ENCODE measurements around the gene ZNF24.

Gene ZNF24

GRCh38 chr18:35326695-35327387 is 17.4 kb downstream of the ZNF24 start:
- no peak overlapping the region for H3K4me3 ChIP-seq (ENCODE audit: low read depth, low read length)
- no peaks in the 10 kb centered on the region for H3K9me3 ChIP-seq (ENCODE audit: severe bottlenecking)
- peaks cover 1% of the 10 kb centered on the region; the same call in 1 of the 2 replicates for H3K36me3 ChIP-seq
- DNase-seq: no peak
- no peak overlapping the region for H3K27ac ChIP-seq
- H3K27me3 ChIP-seq (ENCODE audit: insufficient read depth, low read depth, severe bottlenecking): no peaks in the 10 kb centered on the region
- TF ChIP-seq, protein P1, sequence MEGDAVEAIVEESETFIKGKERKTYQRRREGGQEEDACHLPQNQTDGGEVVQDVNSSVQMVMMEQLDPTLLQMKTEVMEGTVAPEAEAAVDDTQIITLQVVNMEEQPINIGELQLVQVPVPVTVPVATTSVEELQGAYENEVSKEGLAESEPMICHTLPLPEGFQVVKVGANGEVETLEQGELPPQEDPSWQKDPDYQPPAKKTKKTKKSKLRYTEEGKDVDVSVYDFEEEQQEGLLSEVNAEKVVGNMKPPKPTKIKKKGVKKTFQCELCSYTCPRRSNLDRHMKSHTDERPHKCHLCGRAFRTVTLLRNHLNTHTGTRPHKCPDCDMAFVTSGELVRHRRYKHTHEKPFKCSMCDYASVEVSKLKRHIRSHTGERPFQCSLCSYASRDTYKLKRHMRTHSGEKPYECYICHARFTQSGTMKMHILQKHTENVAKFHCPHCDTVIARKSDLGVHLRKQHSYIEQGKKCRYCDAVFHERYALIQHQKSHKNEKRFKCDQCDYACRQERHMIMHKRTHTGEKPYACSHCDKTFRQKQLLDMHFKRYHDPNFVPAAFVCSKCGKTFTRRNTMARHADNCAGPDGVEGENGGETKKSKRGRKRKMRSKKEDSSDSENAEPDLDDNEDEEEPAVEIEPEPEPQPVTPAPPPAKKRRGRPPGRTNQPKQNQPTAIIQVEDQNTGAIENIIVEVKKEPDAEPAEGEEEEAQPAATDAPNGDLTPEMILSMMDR (IDR thresholded peaks at IDR 0.05; ENCODE audit: low read depth, low read length): no peak

DNA sequence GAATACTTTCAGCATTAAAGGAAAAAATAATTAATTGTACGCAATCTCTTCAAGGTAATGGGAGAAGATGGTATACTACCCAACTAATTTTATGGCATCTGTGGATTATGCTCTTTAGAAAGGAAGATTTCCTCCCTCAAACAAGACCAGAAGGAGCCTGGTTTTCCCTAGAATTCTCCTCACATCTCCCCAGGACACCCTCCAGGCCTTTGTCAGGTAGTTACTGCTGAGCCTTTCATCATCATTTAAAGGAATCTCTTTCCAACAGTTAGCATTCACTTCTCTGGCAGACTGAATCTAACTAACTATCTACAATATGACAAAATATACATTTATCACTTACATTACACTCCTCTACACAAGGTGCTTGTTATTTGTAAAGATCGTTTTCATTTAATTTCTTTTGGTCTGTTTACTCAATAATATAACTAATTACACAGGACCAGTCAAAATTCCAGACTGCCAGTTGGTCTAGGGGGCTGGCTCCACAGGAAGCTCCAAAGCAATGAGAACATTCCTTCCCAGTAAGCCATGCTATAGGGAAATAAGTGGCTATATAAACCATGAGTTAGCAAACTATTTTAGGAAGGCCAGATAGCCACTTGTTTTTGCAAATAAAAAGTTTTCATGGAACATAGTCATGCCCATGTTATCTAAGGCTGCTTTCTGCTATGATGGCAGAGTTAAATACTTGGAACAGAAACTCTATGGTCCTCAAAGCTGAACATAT is 19.1 kb downstream of the ZNF24 start:
- no peak for DNase-seq
- Histone ChIP-seq H3K27me3 (ENCODE audit: insufficient read depth, low read depth, severe bottlenecking) (no peaks in the 10 kb centered on the region), H3K36me3 (no peaks in the 10 kb centered on the region), H3K9me3 (ENCODE audit: severe bottlenecking) (no peaks in the 10 kb centered on the region), H3K27ac (no peak overlapping the region), H3K4me3 (ENCODE audit: low read depth, low read length) (no peak overlapping the region)
- TF ChIP-seq, protein P1 (IDR thresholded peaks at IDR 0.05; ENCODE audit: low read depth, low read length): no peak

DNA sequence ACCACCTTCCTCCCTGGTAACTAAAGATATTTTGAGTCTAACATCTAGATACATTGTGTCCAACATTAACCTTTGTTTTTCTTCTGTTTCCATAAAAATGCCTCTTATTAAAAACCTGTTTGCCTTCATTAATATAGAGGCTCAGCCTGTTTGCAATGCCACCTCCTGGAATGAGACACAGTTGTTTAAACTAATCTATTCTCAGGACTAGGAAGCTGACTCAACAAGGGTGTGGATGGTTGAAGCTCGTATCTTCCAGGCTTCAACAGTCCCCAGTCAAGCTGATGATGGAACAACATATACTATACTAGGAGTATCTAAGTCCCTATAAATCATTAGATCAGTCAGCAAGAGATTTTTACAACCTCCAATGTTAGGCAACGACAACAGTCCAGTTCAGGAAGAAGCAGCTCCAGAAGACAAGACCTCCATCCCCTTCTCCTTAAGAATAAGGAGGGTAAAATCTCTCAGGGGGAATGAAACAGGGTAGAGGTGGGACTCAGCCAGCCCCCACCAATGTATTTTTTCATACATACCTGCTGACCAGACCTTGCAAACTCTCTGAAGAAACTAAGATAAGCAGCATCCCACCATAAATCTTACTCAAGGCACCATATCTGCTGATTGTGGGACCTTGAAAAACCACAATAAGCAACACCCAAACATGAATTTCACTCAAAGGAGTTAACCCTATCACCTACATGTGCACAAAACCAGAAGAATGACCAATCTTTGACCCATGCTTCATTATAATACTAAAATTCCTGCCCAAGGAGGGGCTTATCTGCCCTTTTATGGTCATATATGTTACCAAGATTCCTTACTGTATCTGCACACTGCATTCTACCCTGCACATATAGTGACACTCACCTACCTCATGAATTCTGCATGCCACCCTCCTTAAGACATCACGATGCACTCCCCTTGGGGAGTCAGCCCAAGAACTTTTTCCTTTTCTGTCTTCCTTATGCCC is 21.4 kb downstream of the ZNF24 start:
- TF ChIP-seq, protein P1 (IDR thresholded peaks at IDR 0.05; ENCODE audit: low read depth, low read length): no peak
- Histone ChIP-seq H3K9me3 (ENCODE audit: severe bottlenecking) (no peaks in the 10 kb centered on the region), H3K27ac (no peak overlapping the region), H3K36me3 (no peaks in the 10 kb centered on the region), H3K4me3 (ENCODE audit: low read depth, low read length) (no peak overlapping the region), H3K27me3 (ENCODE audit: insufficient read depth, low read depth, severe bottlenecking) (no peaks in the 10 kb centered on the region)
- no peak for DNase-seq

DNA sequence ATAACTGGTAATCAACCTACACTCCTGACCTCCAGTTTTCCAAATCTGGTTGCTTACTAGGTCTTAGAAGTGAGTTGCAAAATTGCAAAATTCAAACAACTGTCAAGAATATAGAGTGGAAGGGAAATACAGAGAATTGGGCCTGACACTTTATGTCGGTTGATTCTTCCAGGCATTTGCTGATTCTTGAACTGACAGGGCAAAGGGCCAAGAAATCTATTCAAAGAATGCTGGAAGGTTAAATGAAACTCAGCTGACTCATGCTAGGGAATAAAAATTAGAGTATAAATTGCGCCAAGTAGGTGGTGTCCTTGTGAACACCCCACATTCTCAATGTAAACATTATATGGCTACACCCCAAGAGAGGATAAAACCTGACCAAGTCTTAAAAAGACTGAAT is 32.7 kb downstream of the ZNF24 start:
- no peaks in the 10 kb centered on the region for H3K27me3 ChIP-seq (ENCODE audit: insufficient read depth, low read depth, severe bottlenecking)
- H3K9me3 ChIP-seq (ENCODE audit: severe bottlenecking): peaks cover 11% of the 10 kb centered on the region
- H3K36me3 ChIP-seq: peaks cover 13% of the 10 kb centered on the region
- no peak for DNase-seq
- H3K4me3 ChIP-seq (ENCODE audit: low read depth, low read length): no peak overlapping the region
- TF ChIP-seq, protein P1 (IDR thresholded peaks at IDR 0.05; ENCODE audit: low read depth, low read length): no peak
- no peak overlapping the region for H3K27ac ChIP-seq

DNA sequence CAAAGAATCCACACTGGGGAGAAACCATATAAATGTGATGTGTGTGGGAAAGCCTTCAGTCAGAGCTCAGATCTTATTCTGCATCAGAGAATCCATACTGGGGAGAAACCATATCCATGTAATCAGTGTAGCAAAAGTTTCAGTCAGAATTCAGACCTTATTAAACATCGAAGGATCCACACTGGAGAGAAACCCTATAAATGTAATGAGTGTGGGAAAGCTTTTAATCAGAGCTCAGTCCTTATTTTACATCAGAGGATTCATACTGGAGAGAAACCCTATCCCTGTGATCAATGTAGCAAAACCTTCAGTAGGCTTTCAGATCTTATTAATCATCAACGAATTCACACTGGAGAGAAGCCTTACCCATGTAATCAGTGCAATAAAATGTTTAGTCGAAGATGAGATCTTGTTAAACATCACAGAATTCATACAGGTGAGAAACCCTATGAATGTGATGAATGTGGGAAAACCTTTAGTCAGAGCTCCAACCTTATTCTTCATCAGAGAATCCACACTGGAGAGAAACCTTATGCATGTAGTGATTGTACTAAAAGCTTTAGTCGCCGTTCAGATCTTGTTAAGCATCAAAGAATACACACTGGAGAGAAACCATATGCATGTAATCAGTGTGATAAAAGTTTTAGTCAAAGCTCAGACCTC is 37.5 kb downstream of the ZNF24 start:
- TF ChIP-seq, protein P1 (IDR thresholded peaks at IDR 0.05; ENCODE audit: low read depth, low read length): no peak
- no peak for DNase-seq
- no peak overlapping the region for H3K4me3 ChIP-seq (ENCODE audit: low read depth, low read length)
- H3K27ac ChIP-seq: no peak overlapping the region
- no peaks in the 10 kb centered on the region for H3K27me3 ChIP-seq (ENCODE audit: insufficient read depth, low read depth, severe bottlenecking)
- H3K36me3 ChIP-seq: peaks cover 35% of the 10 kb centered on the region
- peaks cover 19% of the 10 kb centered on the region for H3K9me3 ChIP-seq (ENCODE audit: severe bottlenecking)

All from WERI-Rb-1 (cell line).